Measurements from ENCODE around the gene AHNAK.

GRCh38 chr11:62437616-62438015 lies 109.0 kb downstream of the AHNAK start:
- TF ChIP-seq EGR2 (tag by site-specific recombination; IDR thresholded peaks at IDR 0.05; ENCODE audit: low read depth) (no peak), ZNF23 (tag by site-specific recombination; IDR thresholded peaks at IDR 0.05; ENCODE audit: borderline replicate concordance) (no peak), CTCF (tag by site-specific recombination; IDR thresholded peaks at IDR 0.05) (no peak), SP2 (tag by site-specific recombination; IDR thresholded peaks at IDR 0.05) (no peak), ATF2 (tag by site-specific recombination; IDR thresholded peaks at IDR 0.05; ENCODE audit: low read depth) (no peak)

Data from HEK293 (cell line).